Fibroblast of lung (primary cell): Measurements from ENCODE around the gene NLRP3. TPM values are rescaled to one million over a fixed set of nuclear protein-coding genes. Genes with fewer than 3 reads are reported as not detected.

Experiments
- DNase-seq, 2 donors: peaks; one replicate each; pipeline versions ENCODE4 v3.0.0 to v3.0.0-alpha.2; 2010; ENCODE audit warnings: low read depth in 2 of 2
- H2AFZ ChIP-seq: 2 replicates; pipeline ENCODE4 v1.5.1; 2012; ENCODE audit warnings: low read length, control low read depth, inconsistent platforms
- H3K27ac ChIP-seq: 2 replicates; pipeline ENCODE4 v1.5.1; 2011; ENCODE audit warnings: low read length, control low read depth; ENCODE audit not compliant: insufficient read depth
- H3K27me3 ChIP-seq: 2 replicates; pipeline ENCODE4 v1.5.1; 2011; ENCODE audit warnings: mild to moderate bottlenecking, low read length; ENCODE audit not compliant: control insufficient read depth, insufficient read depth
- H3K36me3 ChIP-seq: 2 replicates; pipeline ENCODE4 v1.5.1; 2011; ENCODE audit warnings: low read length; ENCODE audit not compliant: control insufficient read depth, insufficient read depth
- H3K4me1 ChIP-seq: 2 replicates; pipeline ENCODE4 v1.5.1; 2011; ENCODE audit warnings: low read length; ENCODE audit not compliant: control insufficient read depth, insufficient read depth; ENCODE audit errors: extremely low read depth
- H3K4me2 ChIP-seq: 2 replicates; pipeline ENCODE4 v1.5.1; 2011; ENCODE audit warnings: low read length, control low read depth; ENCODE audit not compliant: insufficient read depth; ENCODE audit errors: extremely low read depth
- H3K4me3 ChIP-seq, 4 experiments: fragments of 200-600 bp in 1 of 4; sonication (generic) in 1 of 4; replicated peaks in 1 of 4; 2 replicates each; pipeline ENCODE4 v1.5.1; 2011 to 2016; ENCODE audit warnings: low read length in 4 of 4, low read depth in 3 of 4, mild to moderate bottlenecking in 3 of 4, control low read depth in 2 of 4, inconsistent platforms in 1 of 4, mixed read lengths in 1 of 4; ENCODE audit not compliant: insufficient read depth in 1 of 4; ENCODE audit errors: control extremely low read depth in 1 of 4
- H3K79me2 ChIP-seq: 2 replicates; pipeline ENCODE4 v1.5.1; 2012; ENCODE audit warnings: mild to moderate bottlenecking, low read length, inconsistent platforms; ENCODE audit not compliant: control insufficient read depth, insufficient read depth
- H3K9ac ChIP-seq: 2 replicates; pipeline ENCODE4 v1.5.1; 2011; ENCODE audit warnings: mild to moderate bottlenecking, low read length, control low read depth; ENCODE audit not compliant: insufficient read depth
- H3K9me3 ChIP-seq: 2 replicates; pipeline ENCODE4 v1.5.1; 2012; ENCODE audit warnings: low read depth, low read length; ENCODE audit not compliant: control insufficient read depth, insufficient read depth
- H4K20me1 ChIP-seq: 2 replicates; pipeline ENCODE4 v1.5.1; 2011; ENCODE audit warnings: low read length; ENCODE audit not compliant: control insufficient read depth, insufficient read depth; ENCODE audit errors: extremely low read depth
- CTCF ChIP-seq, 2 donors: IDR thresholded peaks in 1 of 2; conservative IDR thresholded peaks in 1 of 2; 1 replicate in 1 of 2; 2 replicates in 1 of 2; pipeline ENCODE4 v1.5.1; 2011 to 2012; ENCODE audit warnings: low read length in 2 of 2, control low read depth in 1 of 2, inconsistent platforms in 1 of 2, low read depth in 1 of 2, mild to moderate bottlenecking in 1 of 2
- EZH2 ChIP-seq: IDR thresholded peaks from 2 replicates; pipeline ENCODE4 v1.5.1; 2012; ENCODE audit warnings: low read length, control low read depth, mild to moderate bottlenecking; ENCODE audit errors: missing control alignments
- polyA plus RNA-seq, 2 donors: library from polyadenylated mRNA; depleted of rRNA in 1 of 2; stranded (reverse) in 1 of 2; unstranded in 1 of 2; fragments of >200 nt; gene quantifications; 2 replicates each; pipeline ENCODE4 v1.2.1, GENCODE V29; 2011 to 2012; ENCODE audit warnings: missing spikeins in 1 of 2
- total RNA-seq: library from RNA; depleted of rRNA; stranded (reverse); fragments of >200 nt; gene quantifications from 2 replicates; pipeline ENCODE4 v1.2.1, GENCODE V29; 2014

Gene NLRP3
- total and polyA plus RNA-seq, 2 donors (not counting 1 experiment from before 2014, with no cell fraction given) = under 0.01 to 0.07 TPM

- H3K4me1 ChIP-seq = no peaks in the 10 kb centered on the region
- H3K9ac ChIP-seq = no peak overlapping the region
- H3K36me3 ChIP-seq = no peaks in the 10 kb centered on the region
- no peak overlapping the region for H2AFZ ChIP-seq
- no peak overlapping the region for H3K27ac ChIP-seq
- H3K4me2 ChIP-seq = no peak overlapping the region
- no peaks in the 10 kb centered on the region for H3K27me3 ChIP-seq
- no peaks in the 10 kb centered on the region for H3K79me2 ChIP-seq
- DNase-seq = no peak
- H4K20me1 ChIP-seq = no peaks in the 10 kb centered on the region
- H3K4me3 ChIP-seq = no peak overlapping the region
- no peaks in the 10 kb centered on the region for H3K9me3 ChIP-seq
- no peak for TF ChIP-seq EZH2
- TF ChIP-seq CTCF (conservative IDR thresholded peaks at IDR 0.05 in 1 of 2, IDR thresholded peaks at IDR 0.05 in 1 of 2; ENCODE audit: low read depth in 1 of 2, low read length in 2 of 2) = no peak
Measured at GRCh38 chr1:247451388-247452010, 35.5 kb downstream of the NLRP3 start.

- Histone ChIP-seq H3K27ac (no peak overlapping the region), H3K36me3 (no peaks in the 10 kb centered on the region), H2AFZ (no peak overlapping the region), H3K9me3 (no peaks in the 10 kb centered on the region), H4K20me1 (no peaks in the 10 kb centered on the region), H3K4me1 (no peaks in the 10 kb centered on the region), H3K9ac (no peak overlapping the region), H3K79me2 (no peaks in the 10 kb centered on the region), H3K27me3 (no peaks in the 10 kb centered on the region), H3K4me3 (no peak overlapping the region), H3K4me2 (no peak overlapping the region)
- DNase-seq = no peak
- no peak for TF ChIP-seq CTCF (conservative IDR thresholded peaks at IDR 0.05 in 1 of 2, IDR thresholded peaks at IDR 0.05 in 1 of 2; ENCODE audit: low read depth in 1 of 2, low read length in 2 of 2)
- no peak for TF ChIP-seq EZH2
Measured at GRCh38 chr1:247452447-247453039, 36.6 kb downstream of the NLRP3 start.

DNA sequence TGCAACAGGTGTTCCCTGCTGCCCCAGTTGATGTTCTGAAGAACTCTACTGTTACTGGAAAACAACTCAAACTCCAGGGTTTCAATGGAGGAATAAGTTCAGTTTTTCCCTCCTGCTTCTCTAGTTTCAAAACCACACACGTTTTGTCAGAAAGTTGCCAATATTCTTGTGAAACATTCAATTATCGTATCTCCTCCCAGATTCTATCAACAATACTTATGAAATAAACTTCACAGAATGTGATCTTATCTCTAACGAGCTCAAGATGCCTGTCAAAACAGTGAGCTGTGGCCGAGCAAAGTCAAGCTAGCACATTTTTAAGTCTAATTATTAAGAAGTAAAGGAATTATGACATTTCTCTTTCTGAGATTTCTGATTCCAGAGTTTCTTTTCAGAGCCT lies 37.3 kb downstream of the NLRP3 start:
- Histone ChIP-seq H2AFZ (no peak overlapping the region), H3K36me3 (no peaks in the 10 kb centered on the region), H3K79me2 (no peaks in the 10 kb centered on the region), H3K4me3 (no peak overlapping the region), H3K4me1 (no peaks in the 10 kb centered on the region), H4K20me1 (no peaks in the 10 kb centered on the region), H3K27ac (no peak overlapping the region), H3K9ac (no peak overlapping the region), H3K9me3 (no peaks in the 10 kb centered on the region), H3K27me3 (no peaks in the 10 kb centered on the region), H3K4me2 (no peak overlapping the region)
- TF ChIP-seq CTCF (conservative IDR thresholded peaks at IDR 0.05 in 1 of 2, IDR thresholded peaks at IDR 0.05 in 1 of 2; ENCODE audit: low read depth in 1 of 2, low read length in 2 of 2) = no peak
- no peak for TF ChIP-seq EZH2
- no peak for DNase-seq
